ENCODE measurements around the gene PLEKHM2. TPM values are rescaled to one million over a fixed set of nuclear protein-coding genes. Genes with fewer than 3 reads are reported as not detected.
"Not testable (repeated sequence)": the region's sequence is repeated elsewhere in the genome, so short reads cannot be mapped to it uniquely, and the experiment has no call there.

PLEKHM2 gene
- total RNA-seq, 8 experiments from 2014 or later, result 23.7 to 45.7 (median 33.4) TPM

DNA sequence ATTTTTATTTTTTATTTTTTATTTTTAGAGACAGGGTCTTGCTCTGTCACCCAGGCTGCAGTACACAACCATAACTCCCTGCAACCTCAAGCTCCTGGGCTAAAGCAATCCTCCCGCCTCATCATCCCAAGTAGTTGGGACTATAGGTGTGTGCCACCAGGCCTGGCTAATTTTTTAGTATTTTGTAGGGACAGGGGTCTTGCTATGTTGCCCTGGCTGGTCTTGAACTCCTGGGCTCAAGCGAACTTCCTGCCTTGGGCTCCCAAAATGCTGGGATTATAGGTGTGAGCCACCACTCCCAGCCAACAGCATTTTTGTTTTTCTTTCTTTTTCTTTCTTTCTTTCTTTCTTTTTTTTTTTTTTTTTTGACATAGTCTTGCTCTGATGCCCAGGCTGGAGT, 14.1 kb downstream of the PLEKHM2 start:
- no peak overlapping the region for H3K27ac ChIP-seq
- in situ Hi-C loops (cut with MboI; ENCODE audit: low pct_unique_long_range_greater_than_20kb in 2 of 9, low sequenced_read_pairs in 9 of 9, unreplicated experiment in 9 of 9), result no loop called here
- no peak for ATAC-seq (replicated peaks in 6 of 8)
- H3K4me1 ChIP-seq (replicated peaks in 1 of 2), result no peaks in the 10 kb centered on the region
- WGBS, 10 experiments, result 90 to 100% (median 98%) methylated on average over 1 to 2 of the region's 2 CpGs; no CpG with 5 or more reads in 2 of the 10 experiments
- no peak overlapping the region for H3K4me3 ChIP-seq

DNA sequence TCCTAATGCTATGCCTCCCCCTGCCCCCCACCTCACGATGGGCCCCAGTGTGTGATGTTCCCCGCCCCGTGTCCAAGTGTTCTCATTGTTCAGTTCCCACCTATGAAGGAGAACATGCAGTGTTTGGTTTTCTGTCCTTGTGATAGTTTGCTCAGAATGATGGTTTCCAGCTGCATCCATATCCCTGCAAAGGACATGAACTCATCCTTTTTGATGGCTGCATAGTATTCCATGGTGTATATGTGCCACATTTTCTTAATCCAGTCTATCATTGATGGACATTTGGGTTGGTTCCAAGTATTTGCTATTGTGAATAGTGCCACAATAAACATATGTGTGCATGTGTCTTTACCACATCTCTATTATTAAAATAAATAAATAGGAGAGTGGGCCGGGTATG, 15.2 kb downstream of the PLEKHM2 start:
- ATAC-seq (replicated peaks in 6 of 8); H3K4me3 ChIP-seq; H3K27ac ChIP-seq; H3K4me1 ChIP-seq (replicated peaks in 1 of 2); in situ Hi-C loops (cut with MboI; ENCODE audit: low pct_unique_long_range_greater_than_20kb in 2 of 9, low sequenced_read_pairs in 9 of 9, unreplicated experiment in 9 of 9): not testable (repeated sequence)
- WGBS, 10 experiments, result 100% methylated on average over 1 to 4 of the region's 4 CpGs; no CpG with 5 or more reads in 7 of the 10 experiments

DNA sequence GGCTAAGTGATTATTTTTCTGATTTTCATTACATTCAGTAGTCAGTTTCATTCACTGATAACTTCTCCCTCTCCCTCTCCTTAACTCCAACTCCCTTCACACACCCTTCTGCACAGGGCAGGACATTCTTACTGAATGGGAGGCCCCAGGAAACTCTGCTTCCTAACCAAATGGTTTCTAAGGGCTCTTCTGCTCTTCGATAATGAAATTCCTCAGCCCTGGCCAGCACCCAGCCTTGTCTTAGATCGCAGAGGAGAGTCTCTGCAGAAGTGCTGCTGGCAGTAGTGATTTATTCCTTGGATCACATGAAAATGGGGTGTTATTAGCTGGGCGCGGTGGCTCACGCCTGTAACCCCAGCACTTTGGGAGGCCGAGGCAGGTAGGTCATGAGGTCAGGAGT, 16.4 kb downstream of the PLEKHM2 start:
- Histone ChIP-seq H3K27ac (no peak overlapping the region), H3K4me3 (no peak overlapping the region), H3K4me1 (replicated peaks in 1 of 2) (no peaks in the 10 kb centered on the region)
- peak in 1 of 8 experiments; percentile 77 for ATAC-seq (replicated peaks in 6 of 8)
- in situ Hi-C loops (cut with MboI; ENCODE audit: low pct_unique_long_range_greater_than_20kb in 2 of 9, low sequenced_read_pairs in 9 of 9, unreplicated experiment in 9 of 9), result no loop called here
- 0 to 100% (median 96%) methylated on average over 1 to 6 of the region's 6 CpGs; no CpG with 5 or more reads in 3 of the 10 experiments for WGBS, 10 experiments

DNA sequence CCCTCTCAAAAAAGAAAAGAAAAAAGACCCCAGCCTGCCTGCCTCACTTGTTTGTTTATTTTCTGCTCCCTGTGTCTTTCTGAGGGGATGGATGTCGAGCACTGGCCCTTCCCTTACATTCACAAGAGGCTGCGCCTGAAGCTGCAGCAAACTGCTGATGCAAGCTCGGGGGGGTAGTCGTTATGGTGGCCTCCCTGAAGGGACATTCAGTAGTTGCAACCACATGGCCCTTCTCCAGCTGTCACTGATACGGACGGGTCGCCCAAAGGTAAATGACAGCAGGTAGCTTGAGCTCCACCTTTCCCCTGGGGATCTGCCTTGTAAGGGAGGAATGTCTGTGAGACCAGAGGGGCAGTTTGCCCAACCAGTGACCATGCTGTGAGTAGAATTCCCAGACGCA, 17.7 kb downstream of the PLEKHM2 start:
- in situ Hi-C loops (cut with MboI; ENCODE audit: low pct_unique_long_range_greater_than_20kb in 2 of 9, low sequenced_read_pairs in 9 of 9, unreplicated experiment in 9 of 9), result no loop called here
- ATAC-seq (replicated peaks in 6 of 8), result no peak
- Histone ChIP-seq H3K4me1 (replicated peaks in 1 of 2) (no peaks in the 10 kb centered on the region), H3K4me3 (no peak overlapping the region), H3K27ac (no peak overlapping the region)
- WGBS, 10 experiments, result 73 to 100% (median 84%) methylated on average over 2 to 5 of the region's 8 CpGs; no CpG with 5 or more reads in 4 of the 10 experiments

DNA sequence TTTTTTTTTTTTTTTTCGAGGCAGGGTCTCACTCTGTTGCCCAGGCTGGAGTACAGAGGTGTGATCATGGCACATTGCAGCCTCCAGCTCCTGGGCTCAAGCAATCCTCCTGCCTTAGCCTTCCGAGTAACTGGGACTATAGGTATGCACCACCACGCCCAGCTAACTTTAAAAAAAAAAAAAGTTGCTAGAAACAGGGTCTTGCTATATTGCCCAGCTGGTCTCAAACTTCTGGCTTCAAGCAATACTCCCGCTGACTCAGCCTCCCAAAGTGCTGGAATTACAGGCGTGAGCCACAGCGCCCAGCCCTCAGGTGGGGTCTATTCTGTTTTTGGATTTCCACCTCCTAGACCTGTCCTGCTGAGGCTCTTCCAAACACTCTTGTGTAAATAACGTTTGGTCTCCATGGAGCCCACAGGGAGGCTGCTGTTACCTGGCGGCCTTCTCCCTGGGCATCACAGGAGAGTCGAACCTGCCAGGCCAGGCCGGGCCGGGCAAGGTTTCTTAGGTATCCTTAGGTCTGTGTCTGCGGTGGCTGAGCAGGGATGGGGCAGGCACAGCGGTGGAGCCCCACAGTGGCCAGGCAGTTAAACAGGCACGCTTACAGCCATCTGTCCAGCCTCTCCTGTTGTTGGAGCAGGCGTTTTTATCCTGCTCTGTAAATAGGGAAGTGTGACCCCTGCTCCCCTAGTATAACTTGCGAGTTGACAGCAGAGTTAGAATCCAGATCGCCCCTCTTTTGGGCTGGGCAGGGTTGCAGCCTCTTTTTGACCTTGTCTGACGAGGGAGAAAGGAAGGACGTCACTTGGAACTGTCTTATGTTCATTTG, 18.8 kb downstream of the PLEKHM2 start:
- WGBS, 10 experiments, result 33 to 86% (median 79%) methylated on average over 2 to 15 of the region's 19 CpGs; no CpG with 5 or more reads in 1 of the 10 experiments
- peak; percentile 17 to 64 (median 42) for ATAC-seq (replicated peaks in 6 of 8)
- no peak overlapping the region for H3K27ac ChIP-seq
- no peak overlapping the region for H3K4me3 ChIP-seq
- no peaks in the 10 kb centered on the region for H3K4me1 ChIP-seq (replicated peaks in 1 of 2)
- in situ Hi-C loops (cut with MboI; ENCODE audit: low pct_unique_long_range_greater_than_20kb in 2 of 9, low sequenced_read_pairs in 9 of 9, unreplicated experiment in 9 of 9), result no loop called here

DNA sequence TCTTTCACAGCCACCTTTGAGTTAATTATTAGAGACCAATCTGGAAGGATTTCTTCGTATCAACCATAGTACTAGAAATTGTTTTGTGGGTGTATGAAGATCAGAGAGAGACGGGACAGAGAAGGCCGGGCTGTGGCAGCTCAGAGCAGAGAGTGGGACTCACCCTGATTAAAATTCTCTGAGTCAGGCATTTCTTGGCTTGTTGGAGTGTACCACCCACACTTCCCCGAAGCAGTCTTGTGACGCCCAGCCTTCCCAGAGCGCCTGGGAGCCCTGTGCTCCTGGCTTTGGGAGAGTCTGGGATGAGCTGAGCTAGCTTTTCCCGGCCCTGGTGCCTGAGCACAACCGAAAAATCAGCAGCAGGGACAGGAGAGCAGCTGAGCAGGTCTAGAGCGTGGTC, 19.4 kb downstream of the PLEKHM2 start:
- 0 to 65% (median 33%) methylated on average over 1 to 9 of the region's 9 CpGs; no CpG with 5 or more reads in 1 of the 10 experiments for WGBS, 10 experiments
- Histone ChIP-seq H3K4me1 (replicated peaks in 1 of 2) (no peaks in the 10 kb centered on the region), H3K4me3 (no peak overlapping the region), H3K27ac (no peak overlapping the region)
- in situ Hi-C loops (cut with MboI; ENCODE audit: low pct_unique_long_range_greater_than_20kb in 2 of 9, low sequenced_read_pairs in 9 of 9, unreplicated experiment in 9 of 9), result no loop called here
- ATAC-seq (replicated peaks in 6 of 8), result peak; percentile 82 to 99 (median 94)

DNA sequence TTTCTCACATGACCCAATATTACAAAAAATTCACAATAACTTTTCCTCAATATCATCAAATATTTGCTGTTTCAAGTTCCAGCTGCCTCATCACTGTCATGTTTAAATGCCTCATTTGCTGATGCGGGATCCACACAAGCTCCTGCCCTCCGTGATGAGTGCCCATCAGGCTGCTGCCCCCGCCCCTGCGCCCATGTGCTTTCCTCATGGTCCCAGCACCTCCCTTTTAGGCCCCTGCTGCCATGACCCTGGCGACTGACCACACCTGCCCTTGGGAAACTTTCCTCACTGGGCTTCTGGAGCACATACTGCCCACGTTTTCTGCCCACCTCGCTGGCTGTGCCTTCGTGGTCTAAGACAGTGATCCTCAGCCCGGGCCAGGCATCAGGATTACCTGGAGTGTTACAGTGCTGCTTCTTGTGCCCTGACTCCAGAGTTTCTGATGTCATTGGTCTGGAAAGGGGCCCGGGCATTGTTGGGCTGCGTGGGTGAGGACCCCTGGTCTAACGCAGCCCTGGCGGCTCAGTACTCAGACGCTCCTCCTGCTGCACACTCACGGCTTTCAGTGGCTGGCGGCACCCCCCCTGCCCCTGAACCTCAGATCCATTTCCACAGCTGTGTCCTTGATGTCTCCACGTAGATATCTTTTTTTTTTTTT, 20.5 kb downstream of the PLEKHM2 start:
- Histone ChIP-seq H3K4me3 (no peak overlapping the region), H3K4me1 (replicated peaks in 1 of 2) (no peaks in the 10 kb centered on the region), H3K27ac (no peak overlapping the region)
- peak in 2 of 8 experiments; percentile 1 to 6 for ATAC-seq (replicated peaks in 6 of 8)
- 20 to 100% (median 88%) methylated on average over 1 to 14 of the region's 17 CpGs for WGBS, 10 experiments
- in situ Hi-C loops (cut with MboI; ENCODE audit: low pct_unique_long_range_greater_than_20kb in 2 of 9, low sequenced_read_pairs in 9 of 9, unreplicated experiment in 9 of 9), result no loop called here

DNA sequence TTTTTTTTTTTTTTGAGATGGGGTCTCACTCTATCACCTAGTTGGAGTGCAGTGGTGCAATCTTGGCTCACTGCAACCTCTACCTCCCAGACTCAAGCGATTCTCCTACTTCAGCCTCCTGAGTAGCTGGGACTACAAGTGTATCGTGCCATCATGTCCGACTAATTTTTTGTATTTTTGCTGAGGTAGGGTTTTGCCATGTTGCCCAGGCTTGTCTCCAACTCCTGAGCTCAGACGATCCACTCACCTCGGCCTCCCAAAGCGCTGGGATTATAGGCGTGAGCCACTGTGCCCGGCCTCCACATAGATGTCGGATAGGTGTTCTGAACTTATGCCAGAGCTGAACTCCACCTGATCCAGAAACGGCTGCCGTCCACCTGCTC, 21.1 kb downstream of the PLEKHM2 start:
- ATAC-seq (replicated peaks in 6 of 8), result no peak
- 64 to 100% (median 95%) methylated on average over 2 to 8 of the region's 11 CpGs for WGBS, 10 experiments
- Histone ChIP-seq H3K27ac (no peak overlapping the region), H3K4me1 (replicated peaks in 1 of 2) (no peaks in the 10 kb centered on the region), H3K4me3 (no peak overlapping the region)
- in situ Hi-C loops (cut with MboI; ENCODE audit: low pct_unique_long_range_greater_than_20kb in 2 of 9, low sequenced_read_pairs in 9 of 9, unreplicated experiment in 9 of 9), result no loop called here

DNA sequence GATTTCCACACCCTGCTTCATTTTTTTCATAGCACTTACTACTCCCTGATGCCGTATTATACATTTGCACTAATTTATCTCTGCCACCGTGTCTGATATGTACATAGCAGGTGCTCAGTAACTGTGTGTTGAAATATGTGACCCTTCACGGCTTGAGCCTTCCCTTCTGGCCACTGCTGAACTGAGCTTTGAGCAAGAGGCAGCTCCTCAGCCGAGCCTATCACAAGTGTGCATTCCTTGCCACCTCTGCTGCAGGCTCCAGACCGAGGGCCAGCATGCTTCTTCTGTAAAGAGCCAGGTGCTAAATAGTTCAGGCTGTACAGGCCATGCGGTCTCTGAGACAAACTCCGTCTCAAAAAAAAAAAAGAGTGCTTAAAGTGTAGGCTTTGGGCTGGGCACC, 22.6 kb downstream of the PLEKHM2 start:
- Histone ChIP-seq H3K4me3 (no peak overlapping the region), H3K4me1 (replicated peaks in 1 of 2) (no peaks in the 10 kb centered on the region), H3K27ac (no peak overlapping the region)
- WGBS, 10 experiments, result 70 to 96% (median 91%) methylated on average over 2 to 7 of the region's 7 CpGs
- no peak for ATAC-seq (replicated peaks in 6 of 8)
- in situ Hi-C loops (cut with MboI; ENCODE audit: low pct_unique_long_range_greater_than_20kb in 2 of 9, low sequenced_read_pairs in 9 of 9, unreplicated experiment in 9 of 9), result no loop called here

DNA sequence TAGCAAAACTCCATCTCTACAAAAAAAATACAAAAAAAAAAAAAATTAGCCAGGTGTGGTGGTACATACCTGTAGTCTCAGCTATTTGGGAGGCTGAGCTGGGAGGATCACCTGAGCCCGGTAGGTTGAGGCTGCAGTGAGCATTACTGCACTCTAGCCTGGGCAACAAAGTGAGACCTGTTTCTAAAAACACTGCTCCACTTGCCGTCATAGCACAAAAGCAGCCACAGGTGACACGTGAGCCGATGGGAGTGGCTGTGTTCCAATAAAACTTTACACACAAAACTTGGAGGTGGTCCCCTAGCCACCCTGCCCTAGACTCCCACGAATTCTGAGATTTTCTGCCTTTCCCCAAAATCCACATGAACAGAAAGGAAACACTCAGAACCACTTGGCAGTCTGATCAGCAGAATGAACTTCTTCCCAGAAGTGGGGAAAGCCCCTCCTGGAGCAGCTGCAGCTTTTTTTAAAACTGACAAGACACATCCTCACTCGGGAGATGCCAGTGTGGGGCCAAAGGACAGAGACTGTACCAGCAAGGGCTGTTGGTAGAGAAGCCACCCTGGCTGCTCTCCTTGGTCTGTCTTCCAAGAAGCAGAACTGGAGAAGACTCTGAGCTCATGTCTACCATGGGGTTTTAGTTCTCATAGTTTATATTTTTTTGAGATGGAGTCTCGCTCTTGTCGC, 23.3 kb downstream of the PLEKHM2 start:
- in situ Hi-C loops (cut with MboI; ENCODE audit: low pct_unique_long_range_greater_than_20kb in 2 of 9, low sequenced_read_pairs in 9 of 9, unreplicated experiment in 9 of 9), result no loop called here
- no peak for ATAC-seq (replicated peaks in 6 of 8)
- 80 to 97% (median 85%) methylated on average over 1 to 8 of the region's 8 CpGs; no CpG with 5 or more reads in 2 of the 10 experiments for WGBS, 10 experiments
- no peaks in the 10 kb centered on the region for H3K4me1 ChIP-seq (replicated peaks in 1 of 2)
- H3K27ac ChIP-seq, result no peak overlapping the region
- H3K4me3 ChIP-seq, result no peak overlapping the region

DNA sequence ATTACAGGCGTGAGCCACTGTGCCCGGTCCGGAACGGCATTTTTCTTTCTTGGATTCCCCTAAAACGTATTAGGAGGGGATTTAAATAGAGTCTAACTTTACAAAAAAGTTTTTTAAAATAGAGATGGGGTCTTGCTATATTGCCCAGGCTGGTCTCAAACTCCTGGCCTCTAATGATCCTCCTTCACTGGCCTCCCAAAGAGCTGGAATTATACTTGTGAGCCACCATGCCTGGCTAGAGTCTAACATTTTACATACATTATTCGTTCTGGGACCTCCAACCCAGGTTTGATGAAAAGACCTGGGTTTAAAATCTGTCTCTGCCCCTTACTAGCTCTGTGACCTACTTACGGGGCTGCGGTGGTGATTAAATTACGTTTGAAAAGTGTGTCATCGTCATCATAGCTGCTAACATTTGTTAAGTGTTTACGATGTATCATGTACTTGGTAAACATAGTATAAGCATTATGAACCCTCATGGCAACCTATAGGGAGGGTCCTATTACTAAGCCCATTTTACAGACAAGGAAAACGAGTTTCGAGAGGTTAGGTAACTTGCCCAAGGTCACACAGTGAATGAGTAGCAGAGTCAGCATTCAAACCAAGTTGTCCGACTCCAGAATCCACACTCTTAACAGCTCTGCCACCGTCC, 24.5 kb downstream of the PLEKHM2 start:
- in situ Hi-C loops (cut with MboI; ENCODE audit: low pct_unique_long_range_greater_than_20kb in 2 of 9, low sequenced_read_pairs in 9 of 9, unreplicated experiment in 9 of 9), result no loop called here

DNA sequence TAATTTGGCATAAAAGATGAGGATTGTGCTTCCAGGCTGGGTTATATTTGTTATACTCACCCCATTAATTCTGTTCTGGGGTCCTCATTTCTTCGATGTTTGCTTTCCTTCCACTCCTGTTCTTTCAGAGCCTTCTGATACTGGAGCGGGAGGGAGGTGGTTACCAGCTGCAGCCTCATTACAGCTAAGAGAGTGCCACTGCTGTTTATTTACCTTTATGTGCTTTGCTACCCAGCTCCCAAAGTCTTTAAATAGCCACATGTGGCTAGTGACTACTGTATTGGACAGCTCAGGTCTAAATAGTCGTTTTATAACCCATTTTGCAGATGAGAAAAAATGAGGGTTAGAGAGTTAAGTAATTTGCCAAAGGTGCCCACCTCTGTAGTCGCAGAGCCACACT, 25.1 kb downstream of the PLEKHM2 start:
- WGBS, 10 experiments, result 82 to 100% (median 98%) methylated on average over 1 to 4 of the region's 4 CpGs; no CpG with 5 or more reads in 1 of the 10 experiments
- H3K4me1 ChIP-seq (replicated peaks in 1 of 2), result no peaks in the 10 kb centered on the region
- ATAC-seq (replicated peaks in 6 of 8), result no peak
- H3K27ac ChIP-seq, result no peak overlapping the region
- no peak overlapping the region for H3K4me3 ChIP-seq
- in situ Hi-C loops (cut with MboI; ENCODE audit: low pct_unique_long_range_greater_than_20kb in 2 of 9, low sequenced_read_pairs in 9 of 9, unreplicated experiment in 9 of 9), result no loop called here

More for the DNA sequence above, 24.5 kb downstream of the PLEKHM2 start:
- 67 to 100% (median 91%) methylated on average over 5 to 15 of the region's 15 CpGs; no CpG with 5 or more reads in 1 of the 10 experiments for WGBS, 10 experiments
- Histone ChIP-seq H3K4me3 (no peak overlapping the region), H3K27ac (no peak overlapping the region), H3K4me1 (replicated peaks in 1 of 2) (no peaks in the 10 kb centered on the region)
- ATAC-seq (replicated peaks in 6 of 8), result no peak

DNA sequence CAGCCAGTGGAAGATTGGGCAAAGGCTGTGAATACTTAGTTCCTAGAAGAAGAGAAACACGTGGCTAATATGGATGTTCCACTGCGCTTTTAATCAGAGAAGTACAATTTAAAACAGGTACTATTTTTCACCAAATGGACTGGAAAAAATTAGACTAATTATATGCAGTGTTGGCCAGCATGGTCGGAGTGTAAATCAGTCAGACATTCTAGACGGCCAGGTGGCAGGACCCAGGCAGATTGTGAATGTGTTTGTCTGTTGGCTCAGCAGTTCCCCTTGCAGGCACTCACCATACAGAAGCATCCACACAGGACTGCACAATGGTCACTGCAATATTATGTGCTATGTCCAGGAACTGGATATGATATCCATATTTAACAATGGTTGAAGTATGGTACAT, 28.0 kb downstream of the PLEKHM2 start:
- in situ Hi-C loops (cut with MboI; ENCODE audit: low pct_unique_long_range_greater_than_20kb in 2 of 9, low sequenced_read_pairs in 9 of 9, unreplicated experiment in 9 of 9), result no loop called here
- H3K4me1 ChIP-seq (replicated peaks in 1 of 2), result no peaks in the 10 kb centered on the region
- ATAC-seq (replicated peaks in 6 of 8), result peak in 6 of 8 experiments; percentile 33 to 83 (median 62)
- no peak overlapping the region for H3K4me3 ChIP-seq
- 30 to 64% (median 50%) methylated on average over 2 to 4 of the region's 4 CpGs for WGBS, 10 experiments
- H3K27ac ChIP-seq, result no peak overlapping the region
